HepG2 (cell line): ENCODE results near the gene SMYD4. TPM values are rescaled to one million over a fixed set of nuclear protein-coding genes. Genes with fewer than 3 reads are reported as not detected.

Source experiments
- BCL6 ChIP-seq: IDR thresholded peaks from 2 replicates; pipeline ENCODE4 v1.6.1; 2016; ENCODE audit warnings: missing genetic modification reagents, missing compliant biosample characterization
- BRD4 ChIP-seq: sonication (generic); formaldehyde crosslinking; IDR thresholded peaks from 2 replicates; pipeline ENCODE4 v1.4.0; 2020; ENCODE audit warnings: missing genetic modification reagents
- CREM ChIP-seq, 2 experiments: sonication (generic) in 1 of 2; formaldehyde crosslinking in 1 of 2; IDR thresholded peaks; 2 replicates each; pipeline versions ENCODE4 v1.4.0 to v1.6.1; 2016 to 2020; ENCODE audit warnings: antibody characterized with exemption in 1 of 2, mild to moderate bottlenecking in 1 of 2, missing genetic modification reagents in 1 of 2
- ELF4 ChIP-seq: sonication (generic); formaldehyde crosslinking; IDR thresholded peaks from 2 replicates; pipeline ENCODE4 v1.5.0; 2020; ENCODE audit warnings: missing genetic modification reagents, mild to moderate bottlenecking, moderate library complexity, borderline replicate concordance
- ESRRA ChIP-seq: sonication (generic); formaldehyde crosslinking; IDR thresholded peaks from 2 replicates; pipeline ENCODE4 v1.5.1; 2020; ENCODE audit warnings: mild to moderate bottlenecking, low read depth, missing genetic modification reagents
- FLYWCH1 ChIP-seq: sonication (generic); formaldehyde crosslinking; IDR thresholded peaks from 2 replicates; pipeline ENCODE4 v1.8.1; 2023; ENCODE audit warnings: mild to moderate bottlenecking, missing genetic modification reagents
- FOXK2 ChIP-seq: fragments of 450-650 bp; IDR thresholded peaks from 2 replicates; pipeline ENCODE4 v1.6.1; 2016
- KLF16 ChIP-seq, 2 experiments: sonication (generic) in 1 of 2; formaldehyde crosslinking in 1 of 2; IDR thresholded peaks; 2 replicates each; pipeline versions ENCODE4 v1.6.1 to v1.8.0; 2016 to 2023; ENCODE audit warnings: missing genetic modification reagents in 2 of 2, missing compliant biosample characterization in 1 of 2
- MED8 ChIP-seq: sonication (generic); formaldehyde crosslinking; IDR thresholded peaks from 2 replicates; pipeline ENCODE4 v1.8.1; 2023; ENCODE audit warnings: mild to moderate bottlenecking, missing genetic modification reagents; ENCODE audit not compliant: insufficient replicate concordance
- PHB2 ChIP-seq: fragments of 450-650 bp; IDR thresholded peaks from 2 replicates; pipeline ENCODE4 v1.6.1; 2018; ENCODE audit not compliant: partially characterized antibody
- PRDM10 ChIP-seq: sonication (generic); formaldehyde crosslinking; IDR thresholded peaks from 2 replicates; pipeline ENCODE4 v1.4.0; 2020; ENCODE audit warnings: low read depth, missing genetic modification reagents
- SP4 ChIP-seq: sonication (generic); formaldehyde crosslinking; IDR thresholded peaks from 2 replicates; pipeline ENCODE4 v1.8.1; 2023; ENCODE audit warnings: mild to moderate bottlenecking, missing genetic modification reagents
- TCF12 ChIP-seq, 2 experiments: fragments of 450-650 bp in 1 of 2; sonication (generic) in 1 of 2; formaldehyde crosslinking in 1 of 2; IDR thresholded peaks; 2 replicates each; pipeline versions ENCODE4 v1.6.1 to v1.8.0; 2017 to 2022; ENCODE audit warnings: antibody characterized with exemption in 1 of 2, mild to moderate bottlenecking in 1 of 2, missing genetic modification reagents in 1 of 2, moderate library complexity in 1 of 2
- TFDP1 ChIP-seq: IDR thresholded peaks from 2 replicates; pipeline ENCODE4 v1.6.1; 2016; ENCODE audit warnings: missing compliant biosample characterization, missing genetic modification reagents, borderline replicate concordance
- TIGD3 ChIP-seq: sonication (generic); formaldehyde crosslinking; IDR thresholded peaks from 2 replicates; pipeline ENCODE4 v1.5.1; 2020; ENCODE audit warnings: mild to moderate bottlenecking, missing genetic modification reagents, borderline replicate concordance
- TP53 ChIP-seq: sonication (generic); formaldehyde crosslinking; conservative IDR thresholded peaks from 2 replicates; pipeline ENCODE4 v1.4.0; 2020; ENCODE audit warnings: missing genetic modification reagents
- ZFP1 ChIP-seq: IDR thresholded peaks from 2 replicates; pipeline ENCODE4 v1.6.1; 2016
- ZFP36 ChIP-seq: fragments of 150-350 bp; IDR thresholded peaks from 2 replicates; pipeline ENCODE4 v1.6.1; 2018; ENCODE audit warnings: borderline replicate concordance, low read length, low read depth; ENCODE audit not compliant: partially characterized antibody
- ZFP90 ChIP-seq: sonication (generic); formaldehyde crosslinking; IDR thresholded peaks from 2 replicates; pipeline ENCODE4 v1.8.0; 2022; ENCODE audit warnings: missing genetic modification reagents, mild to moderate bottlenecking, inconsistent platforms, borderline replicate concordance
- ZFX ChIP-seq: sonication (generic); formaldehyde crosslinking; IDR thresholded peaks from 2 replicates; pipeline ENCODE4 v1.4.0; 2020; ENCODE audit warnings: mild to moderate bottlenecking, low read depth, missing genetic modification reagents, moderate library complexity
- ZNF709 ChIP-seq: sonication (generic); formaldehyde crosslinking; IDR thresholded peaks from 2 replicates; pipeline ENCODE4 v1.5.0; 2020; ENCODE audit warnings: mild to moderate bottlenecking, missing genetic modification reagents
- polyA plus RNA-seq, 8 experiments: library from polyadenylated mRNA; depleted of rRNA in 3 of 8; stranded (reverse) in 7 of 8; unstranded in 1 of 8; fragments of >200 nt; fragmentation: Illumina TruSeq in 4 of 8; extraction: Trizol in 4 of 8; gene quantifications; 2 replicates each; pipeline versions ENCODE4 v1.2.1 to v1.2.3, GENCODE V29; 2011 to 2016; ENCODE audit warnings: low read depth in 4 of 8, missing spikeins in 1 of 8, mixed read lengths in 1 of 8; ENCODE audit not compliant: insufficient read depth in 1 of 8
- total RNA-seq, 5 experiments: library from RNA; depleted of rRNA; stranded (reverse); fragments of >200 nt; fragmentation: Illumina TruSeq; extraction: Trizol; gene quantifications; 2 replicates each; pipeline ENCODE4 v1.2.3, GENCODE V29; 2016; ENCODE audit warnings: low read depth in 1 of 5

The SMYD4 gene
- total and polyA plus RNA-seq, 2 of the 13 experiments (the other 11 are each of a cell fraction or from before 2014, with no cell fraction given) = 7.4 to 11.3 TPM

GRCh38 chr17:1742371-1743087 is 87.2 kb downstream of the SMYD4 start, which contains the start of gene SERPINF2 (continued):
- TF ChIP-seq TCF12 (IDR thresholded peaks at IDR 0.05) (no peak), TCF12 (CRISPR knock-in tag; IDR thresholded peaks at IDR 0.05) (peak; percentile 79; the same call in 1 of the 2 replicates), SP4 (0 out of 2 replicates have a peak, but pooled peaks have one; percentile 28), PRDM10 (CRISPR knock-in tag) (peak; percentile 35; the same call in 1 of the 2 replicates), ZFP1 (0 out of 2 replicates have a peak, but pooled peaks have one; percentile 24), CREM (IDR thresholded peaks at IDR 0.05) (peak; percentile 80), CREM (CRISPR knock-in tag; IDR thresholded peaks at IDR 0.05) (no peak), BRD4 (CRISPR knock-in tag) (peak; percentile 64; the same call in 1 of the 2 replicates), TP53 (CRISPR knock-in tag) (no peak), TIGD3 (no peak), FOXK2 (0 out of 2 replicates have a peak, but pooled peaks have one; percentile 38), FLYWCH1 (CRISPR knock-in tag) (no peak), ELF4 (no peak), TFDP1 (CRISPR knock-in tag) (no peak; the same call in 1 of the 2 replicates), KLF16 (CRISPR knock-in tag; IDR thresholded peaks at IDR 0.05) (peak in 1 of 2 experiments; percentile 70; a peak in 1 of 4 replicates), ZNF709 (CRISPR knock-in tag) (peak; percentile 38; the same call in 1 of the 2 replicates), BCL6 (CRISPR knock-in tag) (peak; percentile 84), ZFP90 (CRISPR knock-in tag) (peak; percentile 48; the same call in 1 of the 2 replicates), ZFP36 (peak; percentile 64), ESRRA (CRISPR knock-in tag) (0 out of 2 replicates have a peak, but pooled peaks have one; percentile 28), ZFX (CRISPR knock-in tag) (peak; percentile 83), PHB2 (no peak), MED8 (CRISPR knock-in tag) (peak; percentile 53)
